Effector memory CD4-positive, alpha-beta T cell (primary cell): ENCODE measurements around the gene SFXN4.
A peak's percentile ranks its signal among the peaks of the same experiment; 100 is the strongest.
"Not testable (repeated sequence)": the region's sequence is repeated elsewhere in the genome, so short reads cannot be mapped to it uniquely, and the experiment has no call there.

Experiments
- DNase-seq, 3 donors: peaks; one replicate each; pipeline ENCODE4 v3.0.0-alpha.2; 2020
- H3K27ac ChIP-seq: 2 replicates; pipeline ENCODE4 v1.7.0; 2013; ENCODE audit warnings: mild to moderate bottlenecking, low read length, moderate library complexity; ENCODE audit not compliant: insufficient read depth, poor library complexity, severe bottlenecking
- H3K27me3 ChIP-seq: replicated peaks from 2 replicates; pipeline ENCODE4 v1.7.0; 2013; ENCODE audit warnings: mild to moderate bottlenecking, low read length; ENCODE audit not compliant: insufficient read depth, control insufficient read depth, poor library complexity, severe bottlenecking
- H3K36me3 ChIP-seq: 2 replicates; pipeline ENCODE4 v1.7.0; 2013; ENCODE audit warnings: mild to moderate bottlenecking, low read length, moderate library complexity; ENCODE audit not compliant: control insufficient read depth, insufficient read depth
- H3K4me1 ChIP-seq: 2 replicates; pipeline ENCODE4 v1.7.0; 2013; ENCODE audit warnings: low read length, mild to moderate bottlenecking; ENCODE audit not compliant: control insufficient read depth, insufficient read depth, poor library complexity, severe bottlenecking
- H3K4me3 ChIP-seq: 2 replicates; pipeline ENCODE4 v1.7.0; 2013; ENCODE audit warnings: low read length, low read depth, mild to moderate bottlenecking; ENCODE audit not compliant: insufficient read depth, poor library complexity, severe bottlenecking
- H3K9me3 ChIP-seq: 2 replicates; pipeline ENCODE4 v1.7.0; 2013; ENCODE audit warnings: mild to moderate bottlenecking, low read length, moderate library complexity; ENCODE audit not compliant: control insufficient read depth

The SFXN4 gene

DNA sequence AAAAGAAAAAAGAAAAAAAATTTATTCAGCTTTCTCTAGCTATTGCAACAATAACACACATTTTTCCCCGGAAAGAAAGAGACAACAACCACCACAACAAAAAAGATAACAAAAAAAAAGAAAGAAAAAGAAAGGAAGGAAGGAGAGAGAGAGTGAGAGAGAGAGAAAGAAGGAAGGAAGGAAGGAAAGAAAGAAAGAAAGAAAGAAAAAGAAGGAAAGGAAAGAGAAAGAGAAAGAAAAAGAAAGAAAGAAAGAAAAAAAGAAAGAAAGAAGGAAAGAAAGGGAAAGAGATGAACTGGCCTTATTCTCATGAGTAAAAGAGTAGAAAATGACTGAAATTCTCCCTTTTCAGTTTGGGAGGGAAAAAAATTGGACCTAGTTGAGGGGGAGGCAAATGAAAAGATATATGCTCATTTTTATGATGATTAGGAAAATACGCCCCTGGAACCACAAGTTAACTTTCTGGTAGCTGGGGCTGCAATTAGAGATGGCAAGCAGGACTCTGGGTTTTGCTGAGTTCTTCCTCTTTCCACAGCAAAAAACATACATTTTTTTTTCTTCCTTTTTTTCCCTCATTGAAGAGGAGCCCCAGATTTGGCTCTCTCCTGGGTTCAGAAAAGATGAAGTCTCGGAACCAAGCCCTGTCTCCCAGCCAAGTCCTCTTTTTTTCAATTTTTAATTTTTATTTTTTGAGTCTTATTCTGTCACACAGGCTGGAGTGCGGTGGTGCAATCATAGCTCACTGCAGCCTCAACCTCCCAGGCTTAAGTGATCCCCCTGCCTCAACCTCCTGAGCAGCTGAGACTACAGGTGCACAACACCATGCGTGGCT is 25.7 kb upstream of the SFXN4 start:
- Histone ChIP-seq H3K4me1 (peaks cover 6% of the 10 kb centered on the region), H3K27ac (no peak overlapping the region), H3K4me3 (no peak overlapping the region), H3K27me3 (no peaks in the 10 kb centered on the region), H3K36me3 (no peaks in the 10 kb centered on the region), H3K9me3 (no peaks in the 10 kb centered on the region)
- no peak for DNase-seq

DNA sequence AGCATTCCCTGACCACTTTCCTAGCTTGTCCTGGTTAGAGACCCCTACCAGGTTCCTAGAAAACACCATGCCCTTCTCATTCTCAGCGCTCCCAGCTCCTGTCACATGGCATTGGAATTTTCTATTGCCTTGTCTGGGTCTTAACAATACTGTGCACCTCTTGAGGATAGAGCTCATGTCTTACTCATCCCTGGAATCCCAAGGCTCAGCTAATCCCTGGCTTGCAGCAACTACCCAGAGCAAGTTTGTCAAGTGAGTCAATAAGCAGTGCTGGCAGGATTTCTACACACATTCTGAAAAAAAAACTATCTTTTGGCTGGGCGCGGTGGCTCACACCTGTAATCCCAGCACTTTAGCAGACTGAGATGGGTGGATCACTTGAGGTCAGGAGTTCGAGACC is 24.8 kb upstream of the SFXN4 start:
- DNase-seq = no peak
- H3K36me3 ChIP-seq = no peaks in the 10 kb centered on the region
- H3K4me1 ChIP-seq = peaks cover 6% of the 10 kb centered on the region
- H3K27me3 ChIP-seq = no peaks in the 10 kb centered on the region
- H3K9me3 ChIP-seq = no peaks in the 10 kb centered on the region
- no peak overlapping the region for H3K4me3 ChIP-seq
- H3K27ac ChIP-seq = no peak overlapping the region

DNA sequence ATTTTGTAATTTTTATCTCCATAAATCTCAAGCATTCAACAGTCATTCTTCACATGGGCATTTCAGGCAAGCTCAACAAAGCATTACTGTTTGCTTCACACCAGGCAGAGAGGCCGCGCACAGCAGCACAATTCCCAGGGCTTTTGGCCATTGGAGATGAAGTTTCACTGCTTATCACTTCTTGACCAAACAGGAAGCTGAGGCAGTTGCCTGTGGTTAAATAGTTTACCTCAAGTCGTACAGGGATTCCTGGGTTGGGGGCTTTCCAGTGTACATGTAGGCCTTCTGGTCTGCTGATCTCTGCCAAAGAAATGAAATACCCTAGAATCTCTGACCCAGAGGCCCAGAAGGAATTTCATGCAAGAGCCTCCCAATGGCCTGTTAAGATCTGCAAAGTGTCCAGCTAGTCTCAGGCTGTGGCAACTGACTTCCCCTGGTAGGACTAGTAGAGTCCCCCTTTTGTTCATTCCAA is 24.3 kb upstream of the SFXN4 start:
- DNase-seq = no peak
- H3K27me3 ChIP-seq = no peaks in the 10 kb centered on the region
- peaks cover 6% of the 10 kb centered on the region for H3K4me1 ChIP-seq
- no peaks in the 10 kb centered on the region for H3K36me3 ChIP-seq
- no peaks in the 10 kb centered on the region for H3K9me3 ChIP-seq
- H3K4me3 ChIP-seq = no peak overlapping the region
- H3K27ac ChIP-seq = no peak overlapping the region

DNA sequence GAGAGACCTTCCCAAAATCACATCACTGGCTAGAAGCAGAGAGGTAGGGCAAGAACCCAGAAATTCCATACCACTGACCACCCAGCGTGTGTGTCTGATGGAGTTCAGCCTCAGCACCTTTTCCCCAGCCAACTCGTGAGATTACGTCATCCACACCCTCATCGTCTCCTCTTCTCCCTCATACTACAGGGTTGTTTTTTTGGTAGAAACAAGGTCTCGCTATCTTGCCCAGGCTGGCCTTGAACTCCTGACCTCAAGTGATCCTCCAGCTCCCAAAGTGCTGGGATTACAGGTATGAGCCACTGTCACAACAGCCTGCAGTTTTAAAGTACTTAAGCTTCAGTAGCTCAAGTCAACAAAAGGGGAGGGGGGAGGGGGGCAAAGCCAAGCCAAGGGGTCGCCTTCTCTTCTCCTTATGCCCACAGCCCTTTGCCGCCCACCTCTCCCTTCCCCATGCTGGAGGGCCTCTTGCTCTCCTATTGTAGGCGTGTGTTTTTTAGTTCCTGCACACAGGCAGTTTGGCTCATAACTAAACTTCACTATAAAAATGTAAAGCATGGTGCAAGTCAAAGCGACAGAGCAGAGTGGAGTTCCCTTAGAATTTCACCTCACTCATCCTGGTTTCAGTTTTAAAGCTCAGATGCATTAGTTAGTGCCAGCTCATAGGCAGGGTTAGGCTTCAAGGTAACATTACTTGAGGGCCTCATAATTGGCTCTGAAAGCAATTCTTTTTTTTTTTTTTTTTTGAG is 18.3 kb upstream of the SFXN4 start:
- no peak overlapping the region for H3K4me3 ChIP-seq
- H3K27ac ChIP-seq = no peak overlapping the region
- H3K9me3 ChIP-seq = no peaks in the 10 kb centered on the region
- no peaks in the 10 kb centered on the region for H3K36me3 ChIP-seq
- H3K27me3 ChIP-seq = no peaks in the 10 kb centered on the region
- H3K4me1 ChIP-seq = no peaks in the 10 kb centered on the region
- DNase-seq = no peak

DNA sequence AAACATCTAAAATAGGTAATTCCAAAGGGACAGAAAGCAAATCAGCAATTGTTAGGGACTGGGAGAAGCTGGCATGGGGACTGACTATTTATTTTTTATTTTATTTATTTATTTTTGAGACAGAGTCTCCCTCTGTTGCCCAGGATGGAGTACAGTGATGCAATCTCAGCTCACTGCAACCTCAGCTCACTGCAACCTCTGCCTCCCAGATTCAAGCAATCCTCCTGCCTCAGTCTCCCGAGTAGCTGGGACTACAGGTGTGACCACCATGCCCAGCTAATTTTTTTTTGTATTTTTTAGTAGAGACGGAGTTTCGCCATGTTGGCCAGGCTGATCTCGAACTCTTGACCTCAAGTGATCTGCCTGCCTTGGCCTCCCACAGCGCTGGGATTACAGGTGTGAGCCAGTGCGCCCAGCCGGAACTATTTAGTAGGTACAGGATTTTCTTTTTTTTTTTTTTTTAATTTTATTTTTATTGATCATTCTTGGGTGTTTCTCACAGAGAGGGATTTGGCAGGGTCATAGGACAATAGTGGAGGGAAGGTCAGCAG is 15.4 kb upstream of the SFXN4 start:
- H3K4me1 ChIP-seq = peaks cover 10% of the 10 kb centered on the region
- H3K27ac ChIP-seq, H3K9me3 ChIP-seq, DNase-seq, H3K27me3 ChIP-seq, H3K36me3 ChIP-seq, H3K4me3 ChIP-seq: not testable (repeated sequence)

DNA sequence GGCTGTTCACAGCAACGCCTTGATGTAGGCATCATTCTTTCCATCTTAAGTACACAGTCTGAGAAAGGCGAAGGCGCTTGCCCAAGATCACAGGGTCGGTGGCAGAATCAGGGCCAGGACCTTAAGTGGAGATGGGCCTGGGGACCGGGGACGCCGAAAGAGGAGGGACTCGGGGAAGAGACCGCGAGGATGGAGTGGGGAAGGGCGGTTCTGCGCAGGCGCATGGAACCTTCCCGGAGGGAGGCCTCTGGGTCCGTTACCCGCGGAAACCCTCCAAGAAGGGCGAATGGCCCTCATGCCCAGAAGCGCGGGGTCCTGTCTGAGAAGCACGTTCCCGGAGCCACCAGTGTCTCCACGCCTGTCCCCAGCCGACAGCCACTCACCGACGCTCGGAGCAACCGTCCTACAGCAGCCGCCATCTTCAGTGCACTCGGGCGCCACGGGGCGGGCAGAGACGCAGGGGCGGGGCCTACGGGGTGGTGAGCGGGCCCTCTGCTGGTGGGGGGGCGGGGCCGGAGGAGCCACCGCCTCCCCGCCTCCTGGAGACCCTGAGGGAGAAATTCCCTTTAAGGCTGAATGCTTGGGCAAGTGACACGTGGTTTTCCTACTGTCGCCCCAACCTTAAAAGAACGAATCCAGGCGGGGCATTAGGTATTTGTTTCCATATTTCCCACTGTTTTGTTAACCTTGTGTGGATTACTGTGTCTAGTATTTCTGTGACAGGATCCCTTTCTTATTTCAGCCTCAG is 13.0 kb upstream of the SFXN4 start, which contains the start of gene PRDX3:
Gene PRDX3, minus strand, starts transcription at position 441 of the 748 bp plus-strand sequence. Its CDS starts 22 bp downstream, at position 419.
- Histone ChIP-seq H3K27me3 (no peaks in the 10 kb centered on the region), H3K27ac (peak within 1 kb of the TSS; percentile 87), H3K4me1 (peaks cover 10% of the 10 kb centered on the region), H3K4me3 (peak within 1 kb of the TSS; percentile 97), H3K36me3 (peaks cover 7% of the 10 kb centered on the region), H3K9me3 (no peaks in the 10 kb centered on the region)
- peak; percentile 81 to 89 (median 85) for DNase-seq

DNA sequence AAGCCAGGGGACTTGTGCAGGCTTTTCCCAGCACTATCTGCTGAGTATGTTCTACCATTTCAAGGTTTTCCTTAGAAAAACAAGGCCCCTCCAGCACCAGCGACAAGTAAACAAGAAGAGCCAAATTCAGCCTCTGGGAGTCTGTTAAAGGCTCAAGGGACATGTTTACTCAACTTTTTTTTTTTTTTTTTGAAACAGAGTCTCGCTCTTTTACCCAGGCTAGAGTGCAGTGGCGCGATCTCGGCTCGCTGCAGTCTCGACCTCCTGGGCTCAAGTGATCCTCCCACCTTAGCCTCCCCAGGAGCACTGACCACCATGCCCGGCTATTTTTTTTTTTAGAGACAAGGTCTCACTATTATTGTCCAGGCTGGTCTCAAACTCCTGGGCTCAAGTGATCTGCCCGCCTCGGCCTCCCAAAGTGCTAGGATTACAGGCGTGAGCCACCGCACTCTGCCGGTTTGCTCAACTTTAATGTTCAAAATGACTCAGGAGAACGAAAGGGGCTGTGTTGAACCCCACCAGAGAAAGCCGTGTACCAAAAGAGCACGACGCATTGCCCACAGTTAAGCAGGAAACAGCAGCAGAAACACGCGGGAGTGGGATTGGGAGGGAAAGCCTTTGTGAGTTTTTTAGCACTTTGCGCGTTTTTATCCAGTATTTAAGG is 12.3 kb upstream of the SFXN4 start:
- Histone ChIP-seq H3K36me3 (peaks cover 8% of the 10 kb centered on the region), H3K4me1 (peaks cover 10% of the 10 kb centered on the region), H3K4me3 (peak overlapping the region; percentile 97), H3K27ac (peak overlapping the region; percentile 87), H3K9me3 (no peaks in the 10 kb centered on the region), H3K27me3 (no peaks in the 10 kb centered on the region)
- no peak for DNase-seq

DNA sequence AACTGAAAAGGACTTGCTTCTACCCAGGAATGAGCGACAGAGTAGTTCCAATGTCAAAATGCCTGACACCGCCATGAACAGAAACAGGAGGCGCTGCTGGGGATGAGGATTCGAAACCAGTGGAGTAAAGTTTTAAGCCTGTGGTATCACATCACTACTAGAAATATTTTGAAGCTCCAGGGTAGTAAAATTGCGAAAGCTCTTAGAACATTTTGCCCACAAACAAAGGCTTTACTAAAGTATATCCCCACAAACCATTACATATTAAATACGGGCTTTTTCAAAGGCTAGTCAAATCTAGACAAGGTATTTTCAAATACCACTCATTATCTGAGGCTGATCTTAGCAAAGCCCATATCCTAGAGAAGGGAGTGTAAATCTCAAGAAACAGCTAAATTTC is 10.7 kb upstream of the SFXN4 start:
- no peak for DNase-seq
- Histone ChIP-seq H3K27ac (no peak overlapping the region), H3K36me3 (peaks cover 23% of the 10 kb centered on the region), H3K4me3 (no peak overlapping the region), H3K9me3 (no peaks in the 10 kb centered on the region), H3K27me3 (no peaks in the 10 kb centered on the region), H3K4me1 (peaks cover 10% of the 10 kb centered on the region)

DNA sequence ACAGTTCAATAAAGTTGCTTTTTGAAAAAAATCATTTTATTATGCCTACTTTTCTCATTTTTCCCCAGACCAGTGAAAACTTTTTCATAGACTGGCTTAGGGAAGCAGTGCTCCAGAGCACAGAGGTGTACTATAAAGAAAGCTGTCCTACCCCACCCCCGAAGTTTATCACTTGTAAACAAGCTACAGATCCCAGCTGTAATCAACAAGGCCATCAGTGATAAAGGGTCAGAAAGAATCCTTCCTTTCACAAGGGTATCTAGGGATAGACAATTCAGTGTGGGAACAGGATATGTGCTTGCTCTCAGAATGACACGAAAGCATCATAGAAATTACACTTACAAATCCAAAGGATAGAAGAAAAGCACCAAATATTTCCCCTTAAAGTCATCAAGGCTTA is 8.6 kb upstream of the SFXN4 start:
- Histone ChIP-seq H3K36me3 (peaks cover 40% of the 10 kb centered on the region), H3K4me3 (no peak overlapping the region), H3K9me3 (no peaks in the 10 kb centered on the region), H3K27ac (no peak overlapping the region), H3K27me3 (no peaks in the 10 kb centered on the region), H3K4me1 (peaks cover 10% of the 10 kb centered on the region)
- DNase-seq = no peak
